Panc1 (cell line): ENCODE results near the gene SEPTIN5. TPM values are rescaled to one million over a fixed set of nuclear protein-coding genes. Genes with fewer than 3 reads are reported as not detected.

ENCODE experiments used
- ATAC-seq: fragments of 200-7000 bp; cut with Tn5 transposase; 2 replicates; pipeline ENCODE4 v1.9.1; 2020; ENCODE audit warnings: mild to moderate bottlenecking, moderate library complexity
- BruUV-seq: library from RNA; stranded (reverse); fragments of 400-500 nt; replicated peaks from 2 replicates; lab custom pipeline; 2021; lab: Mats Ljungman, UMichigan
- CTCF ChIA-PET: fragments of 300-600 bp; sonication (Branson Sonifier 250); formaldehyde crosslinking; loops from one replicate; lab custom pipeline; 2022; ENCODE audit warnings: antibody characterized with exemption; lab: Charles Lee
- POLR2A ChIA-PET: fragments of 300-600 bp; sonication (Branson Sonifier 250); formaldehyde crosslinking; loops from one replicate; lab custom pipeline; 2022; ENCODE audit warnings: antibody characterized with exemption; lab: Charles Lee
- DNase-seq: peaks from one replicate; pipeline ENCODE4 v3.0.0-alpha.2; 2010; ENCODE audit warnings: low read depth, low spot score
- H3K27ac ChIP-seq: 2 replicates; pipeline ENCODE4 v1.5.1; 2011; ENCODE audit warnings: mild to moderate bottlenecking, low read length, inconsistent platforms
- H3K27me3 ChIP-seq: fragments of 200-500 bp; sonication (Bioruptor generic); 2 replicates; pipeline ENCODE4 v1.6.0; 2014; ENCODE audit warnings: low read length, inconsistent platforms; ENCODE audit not compliant: control insufficient read depth, insufficient read depth
- H3K36me3 ChIP-seq: fragments of 200-500 bp; sonication (Bioruptor generic); 2 replicates; pipeline ENCODE4 v1.5.1; 2014; ENCODE audit warnings: inconsistent platforms, mild to moderate bottlenecking, low read length, moderate library complexity; ENCODE audit not compliant: control insufficient read depth, insufficient read depth
- H3K4me1 ChIP-seq: 2 replicates; pipeline ENCODE4 v1.5.1; 2011; ENCODE audit warnings: inconsistent platforms, mild to moderate bottlenecking, low read length, moderate library complexity; ENCODE audit not compliant: control insufficient read depth, insufficient read depth
- H3K4me3 ChIP-seq, 2 experiments: 2 replicates each; pipeline ENCODE4 v1.5.1; 2011 to 2012; ENCODE audit warnings: low read depth in 2 of 2, low read length in 2 of 2, mild to moderate bottlenecking in 2 of 2, inconsistent platforms in 1 of 2, moderate library complexity in 1 of 2
- H3K9me3 ChIP-seq: fragments of 200-500 bp; sonication (Bioruptor generic); 2 replicates; pipeline ENCODE4 v1.5.1; 2014; ENCODE audit warnings: low read depth, mild to moderate bottlenecking, inconsistent platforms, low read length, moderate library complexity; ENCODE audit not compliant: control insufficient read depth, insufficient read depth
- CTCF ChIP-seq: fragments of 450-650 bp; IDR thresholded peaks from 2 replicates; pipeline ENCODE4 v1.5.1; 2017; ENCODE audit warnings: mild to moderate bottlenecking
- POLR2AphosphoS5 ChIP-seq: IDR thresholded peaks from 2 replicates; pipeline ENCODE4 v1.6.1; 2012; ENCODE audit warnings: mild to moderate bottlenecking, low read depth, low read length, moderate library complexity
- SIN3A ChIP-seq: IDR thresholded peaks from 2 replicates; pipeline ENCODE4 v1.6.1; 2012; ENCODE audit warnings: low read depth, mild to moderate bottlenecking, low read length, moderate library complexity, borderline replicate concordance; ENCODE audit not compliant: insufficient read depth
- TCF7L2 ChIP-seq: IDR thresholded peaks from 2 replicates; pipeline ENCODE4 v1.6.1; 2011; ENCODE audit warnings: mild to moderate bottlenecking, low read depth, low read length, inconsistent platforms
- in situ Hi-C: cut with HindIII; loops from 2 replicates; pipeline ENCODE4 v1.10.0; 2016; ENCODE audit warnings: low sequenced_read_pairs, low pct_unique_long_range_greater_than_20kb
- intact Hi-C: fragments of 100-400 bp; cut with micrococcal nuclease; formaldehyde crosslinking; loops from one replicate; pipeline ENCODE4 v1.10.0; 2022; ENCODE audit not compliant: unreplicated experiment
- total RNA-seq: library from RNA; stranded (reverse); gene quantifications from one replicate; pipeline ENCODE4 v1.2.1, GENCODE V29; 2021; ENCODE audit not compliant: unreplicated experiment
- TF ChIP-seq, protein P1 (sequence below), 2 experiments: IDR thresholded peaks; 2 replicates each; pipeline ENCODE4 v1.6.1; 2011 to 2012; ENCODE audit warnings: low read depth in 2 of 2, control low read depth in 1 of 2, low read length in 1 of 2, mild to moderate bottlenecking in 1 of 2, moderate library complexity in 1 of 2; ENCODE audit not compliant: insufficient read depth in 1 of 2

Gene SEPTIN5
- total RNA-seq, 1 experiment from 2014 or later = 17.2 TPM

DNA sequence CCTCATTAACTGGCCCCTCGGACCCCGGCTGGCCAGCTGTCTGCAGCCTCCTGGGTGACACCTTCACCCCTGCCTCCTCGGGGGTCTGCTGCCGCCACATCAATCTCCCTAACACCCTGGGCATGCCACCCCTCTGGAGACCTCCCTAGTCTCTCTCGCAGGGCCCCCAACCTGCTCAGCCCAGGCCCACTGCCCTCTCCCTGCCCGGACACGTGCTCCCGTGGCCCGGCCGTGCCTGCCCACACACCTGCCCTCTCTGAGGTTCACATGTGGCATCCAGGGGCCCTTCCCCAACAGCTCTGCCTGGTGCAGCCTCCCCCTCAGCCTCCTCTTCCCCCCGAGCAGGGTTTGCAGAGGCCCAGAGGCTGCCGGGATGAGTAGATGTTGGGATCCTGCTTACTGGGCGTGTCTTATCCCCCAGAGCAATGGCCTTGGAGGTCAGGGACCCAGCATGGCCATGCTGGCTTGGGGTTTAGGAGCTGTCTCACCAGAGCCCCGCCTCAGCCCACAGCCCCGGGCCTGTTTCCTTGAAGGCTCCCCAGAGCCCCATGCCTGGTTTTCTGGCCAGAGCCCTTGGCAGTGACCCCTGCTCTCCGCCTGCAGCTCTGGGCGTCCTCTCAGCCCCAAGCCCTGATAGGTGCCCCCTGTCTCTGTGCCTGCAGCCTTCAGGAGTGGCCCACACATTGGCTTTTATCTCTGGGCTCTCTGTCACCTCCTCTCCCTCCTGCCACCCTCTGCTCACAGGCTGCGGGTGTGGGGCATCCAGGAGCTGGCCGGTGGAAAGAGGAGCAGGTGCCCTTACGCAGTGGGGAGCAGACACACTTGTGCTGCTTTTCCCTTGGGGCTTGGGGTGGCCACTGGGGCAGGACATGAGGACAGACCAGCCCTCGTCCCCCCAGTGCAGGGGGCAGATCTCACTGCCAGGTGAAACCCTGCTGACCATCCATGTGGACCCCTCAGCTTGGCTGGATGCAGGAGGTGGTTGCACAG, 25.7 kb upstream of the SEPTIN5 start:
- POLR2A ChIA-PET = no interaction called here
- BruUV-seq = no TSS peak
- in situ Hi-C loops (no loop called here), intact Hi-C loops (no loop called here)
- H3K27me3 ChIP-seq = no peaks in the 10 kb centered on the region
- H3K36me3 ChIP-seq = no peaks in the 10 kb centered on the region
- TF ChIP-seq, protein P1, sequence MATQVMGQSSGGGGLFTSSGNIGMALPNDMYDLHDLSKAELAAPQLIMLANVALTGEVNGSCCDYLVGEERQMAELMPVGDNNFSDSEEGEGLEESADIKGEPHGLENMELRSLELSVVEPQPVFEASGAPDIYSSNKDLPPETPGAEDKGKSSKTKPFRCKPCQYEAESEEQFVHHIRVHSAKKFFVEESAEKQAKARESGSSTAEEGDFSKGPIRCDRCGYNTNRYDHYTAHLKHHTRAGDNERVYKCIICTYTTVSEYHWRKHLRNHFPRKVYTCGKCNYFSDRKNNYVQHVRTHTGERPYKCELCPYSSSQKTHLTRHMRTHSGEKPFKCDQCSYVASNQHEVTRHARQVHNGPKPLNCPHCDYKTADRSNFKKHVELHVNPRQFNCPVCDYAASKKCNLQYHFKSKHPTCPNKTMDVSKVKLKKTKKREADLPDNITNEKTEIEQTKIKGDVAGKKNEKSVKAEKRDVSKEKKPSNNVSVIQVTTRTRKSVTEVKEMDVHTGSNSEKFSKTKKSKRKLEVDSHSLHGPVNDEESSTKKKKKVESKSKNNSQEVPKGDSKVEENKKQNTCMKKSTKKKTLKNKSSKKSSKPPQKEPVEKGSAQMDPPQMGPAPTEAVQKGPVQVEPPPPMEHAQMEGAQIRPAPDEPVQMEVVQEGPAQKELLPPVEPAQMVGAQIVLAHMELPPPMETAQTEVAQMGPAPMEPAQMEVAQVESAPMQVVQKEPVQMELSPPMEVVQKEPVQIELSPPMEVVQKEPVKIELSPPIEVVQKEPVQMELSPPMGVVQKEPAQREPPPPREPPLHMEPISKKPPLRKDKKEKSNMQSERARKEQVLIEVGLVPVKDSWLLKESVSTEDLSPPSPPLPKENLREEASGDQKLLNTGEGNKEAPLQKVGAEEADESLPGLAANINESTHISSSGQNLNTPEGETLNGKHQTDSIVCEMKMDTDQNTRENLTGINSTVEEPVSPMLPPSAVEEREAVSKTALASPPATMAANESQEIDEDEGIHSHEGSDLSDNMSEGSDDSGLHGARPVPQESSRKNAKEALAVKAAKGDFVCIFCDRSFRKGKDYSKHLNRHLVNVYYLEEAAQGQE (IDR thresholded peaks at IDR 0.05; ENCODE audit: insufficient read depth in 1 of 2, low read depth in 2 of 2, low read length in 1 of 2) = no peak
- no peak for TF ChIP-seq SIN3A
- no peak overlapping the region for H3K4me3 ChIP-seq
- peaks cover 7% of the 10 kb centered on the region; the same call in 1 of the 2 replicates for H3K4me1 ChIP-seq
- peaks cover 2% of the 10 kb centered on the region; the same call in 1 of the 2 replicates for H3K9me3 ChIP-seq
- CTCF ChIA-PET = interaction anchor here (0.6 kb wide), 2 partner anchors 15 to 298 kb away, joined by 3 to 4 read pairs; no protein-coding TSS in a partner anchor
- no peak for ATAC-seq
- no peak overlapping the region for H3K27ac ChIP-seq
- no peak for DNase-seq

GRCh38 chr22:19689408-19689807, 24.9 kb upstream of the SEPTIN5 start:
- Histone ChIP-seq H3K4me3 (no peak overlapping the region), H3K27ac (no peak overlapping the region), H3K27me3 (no peaks in the 10 kb centered on the region), H3K4me1 (peaks cover 7% of the 10 kb centered on the region; the same call in 1 of the 2 replicates), H3K9me3 (no peaks in the 10 kb centered on the region), H3K36me3 (no peaks in the 10 kb centered on the region)
- in situ Hi-C loops = no loop called here
- ChIA-PET POLR2A (no interaction called here), CTCF (interaction anchor here (0.6 kb wide), 2 partner anchors 16 to 299 kb away, joined by 3 to 4 read pairs; no protein-coding TSS in a partner anchor)
- TF ChIP-seq CTCF (no peak), SIN3A (no peak), TCF7L2 (no peak), POLR2AphosphoS5 (no peak)
- TF ChIP-seq, protein P1 (IDR thresholded peaks at IDR 0.05; ENCODE audit: insufficient read depth in 1 of 2, low read depth in 2 of 2, low read length in 1 of 2) = no peak
- no TSS peak for BruUV-seq
- ATAC-seq (no peak), DNase-seq (no peak)
- intact Hi-C loops = no loop called here
